GM12878 (cell line): Measurements from ENCODE around the gene CXCL6. TPM values are rescaled to one million over a fixed set of nuclear protein-coding genes. Genes with fewer than 3 reads are reported as not detected.

ENCODE experiments used
- ATAC-seq: fragments of 200-7000 bp; cut with Tn5 transposase; 3 replicates; pipeline ENCODE4 v1.9.1; 2020; ENCODE audit warnings: mild to moderate bottlenecking, moderate library complexity
- BruUV-seq: library from RNA; stranded (reverse); fragments of 400-500 nt; replicated peaks from 2 replicates; lab custom pipeline; 2021; lab: Mats Ljungman, UMichigan
- CTCF ChIA-PET: fragments of 300-600 bp; sonication (Branson Sonifier 250); formaldehyde crosslinking; extraction: SDS; loops from one replicate; lab custom pipeline; 2021; ENCODE audit warnings: inconsistent platforms; lab: Yijun Ruan, JAX
- POLR2A ChIA-PET: fragments of 350-600 bp; formaldehyde crosslinking; extraction: SDS; loops from one replicate; lab custom pipeline; 2021; ENCODE audit warnings: inconsistent platforms; lab: Charles Lee
- RAD21 ChIA-PET: fragments of 300-600 bp; sonication (Branson Sonifier 250); formaldehyde crosslinking; loops from one replicate; lab custom pipeline; 2023; ENCODE audit warnings: antibody characterized with exemption; ENCODE audit not compliant: unreplicated experiment; lab: Charles Lee
- SMC1A ChIA-PET: fragments of 300-600 bp; sonication (Branson Sonifier 250); formaldehyde crosslinking; loops from one replicate; lab custom pipeline; 2023; ENCODE audit not compliant: unreplicated experiment, uncharacterized antibody; lab: Charles Lee
- DNase-seq: peaks from one replicate; pipeline ENCODE4 v3.0.0-alpha.2; 2011; ENCODE audit warnings: low read depth, low spot score
- FAIRE-seq: peaks from 3 replicates; lab custom pipeline; 2011; peaks lifted over from hg19 to GRCh38; lab: Jason Lieb, UNC
- H2AFZ ChIP-seq: 2 replicates; pipeline ENCODE4 v1.6.0; 2011; ENCODE audit warnings: low read depth, low read length, control low read depth; ENCODE audit not compliant: control insufficient read depth
- H3K27ac ChIP-seq: 2 replicates; pipeline ENCODE4 v1.5.1; 2011; ENCODE audit warnings: control low read depth; ENCODE audit not compliant: control insufficient read depth, insufficient read depth
- H3K27me3 ChIP-seq, 2 experiments: replicated peaks in 1 of 2; 2 replicates each; pipeline versions ENCODE4 v1.6.0 to v1.6.1; 2011; ENCODE audit warnings: low read length in 1 of 2; ENCODE audit not compliant: control insufficient read depth in 2 of 2, insufficient read depth in 2 of 2
- H3K36me3 ChIP-seq, 2 experiments: 2 replicates each; pipeline ENCODE4 v1.5.1; 2011; ENCODE audit warnings: low read length in 1 of 2; ENCODE audit not compliant: control insufficient read depth in 2 of 2, insufficient read depth in 2 of 2
- H3K4me1 ChIP-seq: 2 replicates; pipeline ENCODE4 v1.6.1; 2011; ENCODE audit warnings: mild to moderate bottlenecking, low read length, moderate library complexity, mixed read lengths; ENCODE audit not compliant: control insufficient read depth, insufficient read depth
- H3K4me2 ChIP-seq: 2 replicates; pipeline ENCODE4 v1.6.0; 2011; ENCODE audit warnings: control low read depth; ENCODE audit not compliant: control insufficient read depth, insufficient read depth
- H3K4me3 ChIP-seq: fragments of 200-600 bp; sonication (generic); 2 replicates; pipeline ENCODE4 v1.5.1; 2016
- H3K79me2 ChIP-seq: 2 replicates; pipeline ENCODE4 v1.6.0; 2011; ENCODE audit warnings: low read length; ENCODE audit not compliant: control insufficient read depth, insufficient read depth
- H3K9ac ChIP-seq: 2 replicates; pipeline ENCODE4 v1.8.0; 2011; ENCODE audit warnings: low read length, control low read depth, mixed read lengths; ENCODE audit not compliant: control insufficient read depth, insufficient read depth
- H3K9me3 ChIP-seq: replicated peaks from 3 replicates; pipeline ENCODE4 v1.5.1; 2011; ENCODE audit warnings: mild to moderate bottlenecking, low read length; ENCODE audit not compliant: control insufficient read depth, insufficient read depth
- H4K20me1 ChIP-seq: 2 replicates; pipeline ENCODE4 v1.6.0; 2011; ENCODE audit not compliant: control insufficient read depth, insufficient read depth
- BRCA1 ChIP-seq: IDR thresholded peaks from 2 replicates; pipeline ENCODE4 v1.6.1; 2011; ENCODE audit warnings: low read depth, low read length, improper control_type of control experiment
- CTCF ChIP-seq, 3 experiments: IDR thresholded peaks in 2 of 3; conservative IDR thresholded peaks in 1 of 3; 2 replicates each; pipeline ENCODE4 v1.5.1; 2011; ENCODE audit warnings: low read depth in 3 of 3, low read length in 3 of 3, mild to moderate bottlenecking in 3 of 3, control low read depth in 2 of 3, moderate library complexity in 2 of 3, inconsistent platforms in 1 of 3, mixed read lengths in 1 of 3; ENCODE audit not compliant: control insufficient read depth in 2 of 3, insufficient read depth in 1 of 3; ENCODE audit errors: extremely low read depth in 1 of 3
- ESRRA ChIP-seq: IDR thresholded peaks from 2 replicates; pipeline ENCODE4 v1.6.1; 2012; ENCODE audit warnings: mild to moderate bottlenecking, low read length, improper control_type of control experiment
- JUNB ChIP-seq: IDR thresholded peaks from 2 replicates; pipeline ENCODE4 v1.6.1; 2016; ENCODE audit warnings: antibody characterized with exemption, mild to moderate bottlenecking
- KAT2A ChIP-seq: conservative IDR thresholded peaks from 2 replicates; pipeline ENCODE4 v1.6.1; 2011; ENCODE audit warnings: low read depth, low read length; ENCODE audit not compliant: control insufficient read depth
- NBN ChIP-seq: fragments of 450-650 bp; IDR thresholded peaks from 2 replicates; pipeline ENCODE4 v1.6.1; 2016
- NFYB ChIP-seq: IDR thresholded peaks from 2 replicates; pipeline ENCODE4 v1.6.1; 2011; ENCODE audit warnings: low read depth, mild to moderate bottlenecking, low read length, improper control_type of control experiment, moderate library complexity; ENCODE audit not compliant: insufficient read depth
- RAD21 ChIP-seq: IDR thresholded peaks from 2 replicates; pipeline ENCODE4 v1.6.1; 2011; ENCODE audit warnings: mild to moderate bottlenecking, low read depth, low read length, moderate library complexity; ENCODE audit not compliant: insufficient read depth
- SREBF1 ChIP-seq: IDR thresholded peaks from 2 replicates; pipeline ENCODE4 v1.6.1; 2012; ENCODE audit warnings: mild to moderate bottlenecking, low read length
- STAT3 ChIP-seq: IDR thresholded peaks from 2 replicates; pipeline ENCODE4 v1.6.1; 2011; ENCODE audit warnings: low read depth, low read length, improper control_type of control experiment
- ZBTB33 ChIP-seq: fragments of 450-650 bp; IDR thresholded peaks from 2 replicates; pipeline ENCODE4 v1.6.1; 2017; ENCODE audit warnings: mild to moderate bottlenecking
- ZZZ3 ChIP-seq: IDR thresholded peaks from 2 replicates; pipeline ENCODE4 v1.6.1; 2011; ENCODE audit warnings: low read depth; ENCODE audit not compliant: control insufficient read depth, insufficient read length
- in situ Hi-C: fragments of 300-500 bp; cut with MboI; formaldehyde crosslinking; loops from 9 replicates; pipeline ENCODE4 v1.14.3; 2018; ENCODE audit warnings: mixed read lengths
- intact Hi-C: fragments of 100-400 bp; cut with micrococcal nuclease; formaldehyde crosslinking; loops from one replicate; pipeline ENCODE4 v1.14.2; 2022; ENCODE audit not compliant: unreplicated experiment
- polyA plus RNA-seq, 11 experiments: library from polyadenylated mRNA; depleted of rRNA in 4 of 11; unstranded in 6 of 11; stranded (reverse) in 5 of 11; fragments of >200 nt; fragmentation: Nextera tagmentation in 4 of 11; fragmentation: Illumina TruSeq in 1 of 11; extraction: Ambion mirVana in 4 of 11; extraction: Trizol in 1 of 11; gene quantifications; 1 replicate in 1 of 11; 2 replicates in 10 of 11; pipeline versions ENCODE4 v1.2.1 to v1.2.3, GENCODE V29; 2011 to 2016; ENCODE audit warnings: inconsistent platforms in 2 of 11, missing spikeins in 2 of 11, low read depth in 1 of 11
- total RNA-seq, 4 experiments: library from RNA; depleted of rRNA in 3 of 4; stranded (reverse); fragments of >200 nt in 3 of 4; fragmentation: Illumina TruSeq in 1 of 4; extraction: Trizol in 1 of 4; gene quantifications; 2 replicates each; pipeline versions ENCODE4 v1.2.1 to v1.2.3, GENCODE V29; 2013 to 2021
- TF ChIP-seq, protein P1 (sequence below): fragments of 450-650 bp; IDR thresholded peaks from 2 replicates; pipeline ENCODE4 v1.6.1; 2014; ENCODE audit warnings: mild to moderate bottlenecking
- TF ChIP-seq, protein P2 (sequence below): IDR thresholded peaks from 2 replicates; pipeline ENCODE4 v1.6.1; 2012; ENCODE audit warnings: low read length, inconsistent platforms
- TF ChIP-seq, protein P3 (sequence below): fragments of 450-650 bp; conservative IDR thresholded peaks from 2 replicates; pipeline ENCODE4 v1.6.1; 2017; ENCODE audit warnings: mild to moderate bottlenecking, moderate library complexity

Gene CXCL6
- total and polyA plus RNA-seq, 10 of the 15 experiments (the other 5 are each of a cell fraction or from before 2014, with no cell fraction given) = not detected

GRCh38 chr4:73859614-73860088 is 23.2 kb downstream of the CXCL6 start:
- H4K20me1 ChIP-seq = no peaks in the 10 kb centered on the region
- RAD21 ChIA-PET = no interaction called here
- H3K4me2 ChIP-seq = no peak overlapping the region
- no peaks in the 10 kb centered on the region for H3K4me1 ChIP-seq
- no TSS peak for BruUV-seq
- CTCF ChIA-PET = interaction anchor here (1.2 to 1.8 kb wide), 5 partner anchors 9 to 275 kb away, joined by 3 to 7 read pairs (median 4); no protein-coding TSS in a partner anchor
- H2AFZ ChIP-seq = no peak overlapping the region
- intact Hi-C loops = loop anchor here (10.0 kb wide), 1 partner anchor 285 kb away; no protein-coding TSS in a partner anchor
- no peak overlapping the region for H3K4me3 ChIP-seq
- H3K27ac ChIP-seq = no peak overlapping the region
- POLR2A ChIA-PET = no interaction called here
- no peak overlapping the region for H3K9ac ChIP-seq
- FAIRE-seq (no peak), ATAC-seq (no peak), DNase-seq (no peak)
- H3K9me3 ChIP-seq = no peaks in the 10 kb centered on the region
- in situ Hi-C loops = no loop called here
- SMC1A ChIA-PET = interaction anchor here (0.6 to 1.2 kb wide), 7 partner anchors 9 to 194 kb away, joined by 3 to 4 read pairs (median 3); no protein-coding TSS in a partner anchor
- no peaks in the 10 kb centered on the region for H3K36me3 ChIP-seq
- H3K79me2 ChIP-seq = no peaks in the 10 kb centered on the region
- peaks cover 0 to 2% of the 10 kb centered on the region in 2 experiments; a peak in 1 of 4 replicates for H3K27me3 ChIP-seq
- TF ChIP-seq KAT2A = no peak
- TF ChIP-seq RAD21 = no peak
- no peak for TF ChIP-seq CTCF (IDR thresholded peaks at IDR 0.05 in 2 of 3, conservative IDR thresholded peaks at IDR 0.05 in 1 of 3; ENCODE audit: control insufficient read depth in 2 of 3, extremely low read depth in 1 of 3, insufficient read depth in 1 of 3, low read depth in 3 of 3, low read length in 3 of 3)
- TF ChIP-seq ESRRA = no peak
- no peak for TF ChIP-seq STAT3
- no peak for TF ChIP-seq JUNB
- TF ChIP-seq, protein P1, sequence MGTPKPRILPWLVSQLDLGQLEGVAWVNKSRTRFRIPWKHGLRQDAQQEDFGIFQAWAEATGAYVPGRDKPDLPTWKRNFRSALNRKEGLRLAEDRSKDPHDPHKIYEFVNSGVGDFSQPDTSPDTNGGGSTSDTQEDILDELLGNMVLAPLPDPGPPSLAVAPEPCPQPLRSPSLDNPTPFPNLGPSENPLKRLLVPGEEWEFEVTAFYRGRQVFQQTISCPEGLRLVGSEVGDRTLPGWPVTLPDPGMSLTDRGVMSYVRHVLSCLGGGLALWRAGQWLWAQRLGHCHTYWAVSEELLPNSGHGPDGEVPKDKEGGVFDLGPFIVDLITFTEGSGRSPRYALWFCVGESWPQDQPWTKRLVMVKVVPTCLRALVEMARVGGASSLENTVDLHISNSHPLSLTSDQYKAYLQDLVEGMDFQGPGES = no peak
- TF ChIP-seq NBN = no peak
- TF ChIP-seq ZZZ3 = no peak
- TF ChIP-seq BRCA1 = no peak
- TF ChIP-seq ZBTB33 = no peak
- no peak for TF ChIP-seq SREBF1
- TF ChIP-seq, protein P2, sequence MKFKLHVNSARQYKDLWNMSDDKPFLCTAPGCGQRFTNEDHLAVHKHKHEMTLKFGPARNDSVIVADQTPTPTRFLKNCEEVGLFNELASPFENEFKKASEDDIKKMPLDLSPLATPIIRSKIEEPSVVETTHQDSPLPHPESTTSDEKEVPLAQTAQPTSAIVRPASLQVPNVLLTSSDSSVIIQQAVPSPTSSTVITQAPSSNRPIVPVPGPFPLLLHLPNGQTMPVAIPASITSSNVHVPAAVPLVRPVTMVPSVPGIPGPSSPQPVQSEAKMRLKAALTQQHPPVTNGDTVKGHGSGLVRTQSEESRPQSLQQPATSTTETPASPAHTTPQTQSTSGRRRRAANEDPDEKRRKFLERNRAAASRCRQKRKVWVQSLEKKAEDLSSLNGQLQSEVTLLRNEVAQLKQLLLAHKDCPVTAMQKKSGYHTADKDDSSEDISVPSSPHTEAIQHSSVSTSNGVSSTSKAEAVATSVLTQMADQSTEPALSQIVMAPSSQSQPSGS = no peak
- TF ChIP-seq, protein P3, sequence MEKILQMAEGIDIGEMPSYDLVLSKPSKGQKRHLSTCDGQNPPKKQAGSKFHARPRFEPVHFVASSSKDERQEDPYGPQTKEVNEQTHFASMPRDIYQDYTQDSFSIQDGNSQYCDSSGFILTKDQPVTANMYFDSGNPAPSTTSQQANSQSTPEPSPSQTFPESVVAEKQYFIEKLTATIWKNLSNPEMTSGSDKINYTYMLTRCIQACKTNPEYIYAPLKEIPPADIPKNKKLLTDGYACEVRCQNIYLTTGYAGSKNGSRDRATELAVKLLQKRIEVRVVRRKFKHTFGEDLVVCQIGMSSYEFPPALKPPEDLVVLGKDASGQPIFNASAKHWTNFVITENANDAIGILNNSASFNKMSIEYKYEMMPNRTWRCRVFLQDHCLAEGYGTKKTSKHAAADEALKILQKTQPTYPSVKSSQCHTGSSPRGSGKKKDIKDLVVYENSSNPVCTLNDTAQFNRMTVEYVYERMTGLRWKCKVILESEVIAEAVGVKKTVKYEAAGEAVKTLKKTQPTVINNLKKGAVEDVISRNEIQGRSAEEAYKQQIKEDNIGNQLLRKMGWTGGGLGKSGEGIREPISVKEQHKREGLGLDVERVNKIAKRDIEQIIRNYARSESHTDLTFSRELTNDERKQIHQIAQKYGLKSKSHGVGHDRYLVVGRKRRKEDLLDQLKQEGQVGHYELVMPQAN = no peak
- TF ChIP-seq NFYB = no peak
